HG03460 (cell line): ENCODE measurements around the gene MASP2.
"Not testable (repeated sequence)": the region's sequence is repeated elsewhere in the genome, so short reads cannot be mapped to it uniquely, and the experiment has no call there.

Source experiments
- ATAC-seq: cut with Tn5 transposase; IDR thresholded peaks from one replicate; pipeline ENCODE4 v1.9.1; 2021; ENCODE audit not compliant: unreplicated experiment

The MASP2 gene

GRCh38 chr1:11058595-11059154 is 11.6 kb upstream of the MASP2 start:
- no peak for ATAC-seq

DNA sequence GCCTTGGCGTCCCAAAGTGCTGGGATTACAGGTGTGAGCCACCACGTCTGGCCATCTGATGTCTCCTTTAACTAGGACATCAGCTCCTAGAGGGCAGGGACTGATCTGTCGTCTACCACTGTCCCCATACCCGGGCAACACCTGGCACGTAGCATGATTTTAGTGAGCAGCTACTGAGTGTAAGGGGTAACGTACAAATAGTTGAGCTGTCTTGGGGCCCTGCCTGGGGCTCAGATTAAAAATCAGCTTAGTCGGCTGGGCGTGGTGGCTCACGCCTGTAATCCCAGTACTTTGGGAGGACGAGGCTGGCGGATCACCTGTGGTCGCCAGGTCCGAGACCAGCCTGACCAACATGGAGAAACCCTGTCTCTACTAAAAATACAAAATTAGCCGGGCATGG is 11.0 kb upstream of the MASP2 start:
- ATAC-seq = no peak

DNA sequence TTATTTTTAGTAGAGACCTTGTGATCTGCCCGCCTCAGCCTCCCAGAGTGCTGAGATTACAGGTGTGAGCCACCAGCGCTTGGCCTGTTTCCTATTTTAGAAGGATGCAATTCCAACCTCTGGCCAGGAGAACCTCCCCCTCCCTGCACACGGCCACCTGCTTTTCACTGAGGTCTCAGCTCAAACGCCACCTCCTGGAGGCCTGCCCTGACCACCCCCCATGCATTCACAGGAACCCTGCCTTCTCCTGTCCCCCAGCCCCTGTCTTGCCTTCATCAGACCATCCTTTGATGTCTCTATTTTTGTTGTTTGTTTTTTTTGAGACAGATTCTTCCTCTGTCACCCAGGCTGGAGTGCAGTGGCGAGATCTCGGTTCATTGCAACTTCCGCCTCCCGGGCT is 10.4 kb upstream of the MASP2 start:
- ATAC-seq = no peak

GRCh38 chr1:11056504-11056903 is 9.5 kb upstream of the MASP2 start:
- no peak for ATAC-seq

GRCh38 chr1:11055676-11056075 is 8.6 kb upstream of the MASP2 start:
- no peak for ATAC-seq

DNA sequence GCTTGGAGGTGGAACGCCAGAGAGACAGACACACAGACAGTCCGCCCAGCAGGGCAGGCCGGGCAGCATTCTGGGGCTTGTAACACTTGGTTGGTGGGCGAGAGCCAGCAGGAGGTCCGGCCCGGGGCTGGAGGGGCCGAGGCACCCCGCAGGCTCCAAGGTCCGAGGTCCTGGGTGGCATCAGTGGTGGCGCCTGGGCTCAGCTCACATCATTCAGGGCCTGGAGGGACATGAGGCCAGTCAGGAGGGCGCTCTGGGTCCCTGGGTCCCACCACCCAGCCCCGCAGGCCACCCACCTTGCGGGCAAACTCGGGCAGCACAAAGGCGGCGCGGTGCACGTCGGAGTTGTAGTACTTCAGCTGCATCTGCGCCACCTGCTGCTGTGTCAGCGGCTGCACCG is 7.6 kb upstream of the MASP2 start:
- ATAC-seq = no peak

DNA sequence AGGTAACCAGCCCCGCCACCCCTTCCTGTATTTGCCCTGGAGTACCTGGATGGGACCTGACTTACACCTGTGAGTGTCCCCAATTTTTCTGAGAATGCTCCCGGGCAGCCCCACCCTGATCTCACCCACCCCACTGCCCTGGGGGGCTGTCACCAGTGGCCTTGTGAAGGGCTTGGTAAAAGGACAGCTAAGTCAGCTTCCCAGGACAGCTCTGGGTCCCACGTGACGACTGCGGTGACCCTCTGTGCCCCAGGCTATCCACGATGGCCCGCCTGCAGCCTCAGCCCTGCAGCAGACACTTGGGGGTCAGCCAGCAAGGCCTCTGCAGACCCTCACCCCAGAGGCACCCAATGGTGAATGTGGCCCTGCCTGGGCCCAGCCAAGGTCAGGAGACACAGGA is 7.1 kb upstream of the MASP2 start:
- ATAC-seq = no peak

DNA sequence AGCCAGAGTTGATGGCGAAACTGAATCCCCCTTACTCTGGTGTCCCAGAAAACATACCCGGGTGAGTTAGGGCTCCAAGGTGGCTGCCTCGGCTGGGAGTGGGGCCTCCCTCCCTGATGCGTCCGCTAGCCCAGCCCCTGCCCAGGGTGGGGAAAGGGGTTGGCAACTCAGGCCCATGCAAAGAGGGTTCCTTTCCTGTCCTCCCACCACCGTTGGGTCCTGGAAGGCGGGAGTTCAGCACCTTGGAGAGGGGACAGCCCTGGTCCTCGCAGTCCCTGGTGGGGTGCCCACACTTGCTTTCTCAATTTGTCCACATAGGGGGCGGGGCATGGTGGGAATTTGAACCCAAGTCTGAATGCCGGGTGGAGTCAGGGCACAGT is 6.7 kb upstream of the MASP2 start:
- ATAC-seq = no peak

DNA sequence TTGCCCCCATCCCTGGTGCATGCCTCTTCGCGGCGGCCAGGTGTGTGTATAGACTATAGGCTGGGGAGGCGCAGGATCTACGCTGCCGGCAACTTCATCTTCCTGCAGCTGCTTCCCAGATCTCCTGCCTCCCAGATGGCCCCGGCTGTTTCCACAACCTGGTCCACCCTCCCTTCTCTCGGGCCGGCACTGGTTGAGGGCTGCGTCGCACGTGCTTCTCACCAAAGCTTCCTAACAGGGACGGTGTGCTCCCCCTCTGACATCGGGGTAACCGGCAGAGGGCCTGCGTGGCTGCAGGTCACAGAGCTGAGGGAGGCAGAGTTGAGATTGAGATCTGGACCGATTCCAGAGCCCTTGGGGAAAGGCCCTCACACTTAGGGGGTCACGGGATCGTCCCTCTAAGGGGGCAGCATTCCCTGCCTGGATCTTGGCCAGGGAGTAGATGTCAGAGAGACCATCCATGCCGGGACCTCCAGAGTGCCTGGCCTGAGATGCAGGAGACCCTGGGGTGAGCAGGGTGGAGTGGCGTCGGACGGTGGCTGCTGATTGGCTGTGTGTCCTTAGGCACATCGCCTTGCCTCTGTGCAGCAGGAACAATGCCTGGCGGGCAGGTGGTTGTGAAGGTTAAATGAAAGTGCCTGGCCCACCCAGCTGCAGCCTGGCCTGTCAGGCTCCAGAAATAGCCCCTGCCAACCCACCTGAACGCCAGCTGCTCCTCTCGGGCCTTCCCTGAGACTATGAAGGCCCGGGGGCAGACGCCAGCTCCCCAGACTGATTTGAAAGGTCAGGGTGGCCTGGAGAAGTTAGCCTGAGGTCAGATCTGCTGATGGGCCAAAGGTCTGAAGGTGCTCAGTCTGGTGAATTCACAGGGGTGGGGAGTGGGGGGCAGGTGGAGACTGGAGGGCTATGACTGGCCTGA is 6.1 kb upstream of the MASP2 start:
- no peak for ATAC-seq

GRCh38 chr1:11051781-11052511 is 4.9 kb upstream of the MASP2 start:
- ATAC-seq = no peak

DNA sequence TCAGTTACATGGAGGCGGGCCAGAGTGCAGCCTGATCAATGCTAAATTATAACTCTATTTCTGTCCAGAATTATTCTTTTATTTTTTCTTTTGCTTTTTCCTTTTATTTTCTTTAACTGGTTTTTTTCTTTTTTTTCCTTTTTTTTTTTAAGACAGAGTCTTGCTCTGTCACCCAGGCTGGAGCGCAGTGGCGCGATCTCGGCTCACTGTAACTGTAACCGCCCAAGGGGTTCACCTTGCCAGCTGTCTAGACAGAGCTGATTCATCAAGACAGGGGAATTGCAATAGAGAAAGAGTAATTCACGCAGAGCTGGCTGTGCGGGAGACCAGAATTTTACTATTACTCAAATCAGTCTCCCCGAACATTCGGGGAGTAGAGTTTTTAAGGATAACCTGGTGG is 4.1 kb upstream of the MASP2 start:
- not testable (repeated sequence) for ATAC-seq

DNA sequence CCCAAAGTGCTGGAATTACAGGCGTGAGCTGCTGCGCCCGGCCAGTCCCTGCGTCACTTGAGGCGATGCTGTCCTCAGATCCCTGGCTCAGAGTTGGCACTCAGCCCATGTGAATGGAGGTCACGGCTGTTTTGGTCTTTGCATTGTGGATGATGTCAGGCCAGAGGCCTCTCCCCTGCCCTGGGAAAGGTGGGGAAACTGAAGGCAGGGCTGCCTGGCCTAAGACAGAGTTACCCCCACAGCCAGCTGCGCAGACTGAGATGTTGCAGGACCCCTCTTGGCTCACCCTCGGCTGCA is 821 bp downstream of the MASP2 start:
- ATAC-seq = no peak

DNA sequence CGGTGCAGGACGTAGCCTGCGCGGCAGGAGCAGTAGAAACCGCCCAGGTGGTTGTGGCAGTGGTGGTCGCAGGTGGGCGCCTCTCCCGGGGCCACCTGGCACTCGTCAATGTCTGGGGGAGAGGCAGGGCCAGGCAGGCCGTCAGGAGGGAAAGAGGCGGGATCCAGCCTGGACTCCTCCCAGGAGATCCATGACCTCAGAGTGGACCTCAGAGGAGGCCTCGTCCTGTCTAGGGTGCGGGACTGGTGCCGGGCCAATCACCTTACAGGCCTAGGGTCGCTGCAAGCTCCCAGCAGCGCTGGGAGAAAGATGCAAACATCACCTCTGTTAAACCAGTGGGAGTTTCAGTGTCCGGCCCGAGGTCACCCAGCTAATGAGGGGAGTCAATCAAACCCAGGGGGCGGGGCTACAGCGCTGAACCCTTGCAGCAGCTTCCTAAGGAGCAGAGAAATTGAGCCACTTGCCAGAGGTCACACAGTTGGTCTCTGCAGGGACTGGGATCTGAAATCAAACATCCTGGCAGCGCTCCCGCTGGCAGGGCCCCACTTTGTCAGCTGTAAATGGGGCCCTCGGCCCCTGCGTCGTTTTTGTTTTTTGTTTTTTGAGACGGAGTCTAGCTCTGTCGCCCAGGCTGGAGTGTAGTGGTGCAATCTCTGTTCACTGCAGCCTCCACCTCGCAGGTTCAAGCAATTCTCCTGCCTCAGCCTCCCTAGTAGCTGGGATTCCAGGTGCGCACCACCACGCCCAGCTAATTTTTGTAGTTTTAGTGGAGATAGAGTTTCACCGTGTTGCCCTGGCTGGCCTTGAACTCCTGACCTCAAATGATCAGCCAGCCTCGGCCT is 1.4 kb downstream of the MASP2 start:
- no peak for ATAC-seq

GRCh38 chr1:11044849-11045427 is 2.1 kb downstream of the MASP2 start:
- no peak for ATAC-seq

DNA sequence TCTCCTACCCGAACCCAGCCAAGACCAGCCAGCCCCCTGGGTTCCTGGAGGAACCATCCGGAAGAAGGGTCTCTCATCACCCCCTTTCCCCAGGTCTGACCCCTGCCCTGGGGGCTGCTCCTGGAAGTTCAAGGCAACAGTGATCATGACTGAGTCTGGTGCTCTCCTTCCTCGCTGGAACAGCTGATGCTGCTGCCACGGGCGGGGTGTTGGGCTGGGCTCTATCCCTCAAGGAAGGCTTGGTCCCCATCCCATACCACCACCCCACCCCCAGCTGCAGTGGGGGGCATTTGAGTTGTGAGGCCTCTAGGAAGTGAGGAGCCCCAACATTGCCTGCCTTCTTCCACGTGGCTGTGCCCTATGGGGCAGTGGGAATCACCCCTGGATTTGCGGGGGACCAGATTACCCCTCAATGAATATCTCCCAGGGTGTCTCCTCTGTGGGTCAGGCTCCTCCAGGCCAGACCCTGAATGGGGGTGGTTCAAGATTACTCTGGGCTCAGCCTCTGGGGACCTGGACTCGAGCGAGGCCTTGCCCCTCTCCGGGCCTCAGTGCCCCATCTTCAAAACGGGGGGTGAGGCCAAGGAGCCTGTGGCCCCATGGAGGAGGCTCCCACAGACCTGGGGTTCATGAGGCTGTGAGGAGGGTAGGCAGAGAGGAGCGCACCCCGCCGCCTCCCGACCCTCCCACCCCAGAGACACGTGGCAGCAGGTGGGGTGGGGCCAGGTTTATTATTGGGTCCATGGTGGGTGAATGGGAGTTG is 2.8 kb downstream of the MASP2 start:
- ATAC-seq = no peak

DNA sequence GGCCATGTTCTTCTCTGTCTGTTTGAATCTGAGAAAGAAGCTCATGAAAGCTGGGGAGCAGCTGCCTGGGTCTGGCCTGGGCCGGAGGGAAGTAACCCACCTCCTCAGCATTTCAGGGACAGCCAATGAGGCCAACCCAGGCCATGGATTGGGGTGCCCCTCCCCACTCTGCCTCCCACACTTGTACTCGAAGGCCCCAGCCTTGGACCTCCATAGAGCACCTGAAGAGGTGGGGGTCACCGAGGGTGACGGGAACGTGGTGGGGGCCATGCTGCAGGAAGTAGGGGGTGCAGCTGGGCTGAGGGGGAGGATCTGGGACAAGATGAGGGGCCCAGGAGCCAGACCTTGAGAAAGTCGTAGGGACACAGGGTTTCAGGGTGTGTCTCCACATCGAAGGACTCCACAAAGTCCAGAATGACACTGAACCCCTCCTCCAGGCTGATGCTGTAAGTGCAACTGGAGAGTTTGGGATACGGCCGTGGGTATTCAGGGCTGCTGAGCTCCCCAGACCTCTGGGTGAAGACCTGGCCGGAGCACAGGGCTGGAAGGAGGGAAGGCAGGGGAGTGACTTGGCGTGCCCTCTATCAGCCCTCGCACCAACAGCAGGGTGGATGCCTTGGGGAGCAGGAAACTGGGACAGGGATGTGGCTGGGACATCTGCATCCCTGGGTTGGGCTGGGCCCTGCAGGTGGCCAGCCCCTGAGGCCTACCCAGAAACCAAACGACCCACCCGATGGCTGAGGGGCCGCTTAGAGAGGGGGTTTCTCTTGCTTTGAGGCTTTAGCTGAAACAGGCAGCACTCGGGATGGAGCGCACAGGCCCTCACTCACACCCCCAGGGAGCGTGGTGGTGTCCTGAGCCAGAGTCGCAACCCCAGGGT is 3.8 kb downstream of the MASP2 start:
- ATAC-seq = no peak

DNA sequence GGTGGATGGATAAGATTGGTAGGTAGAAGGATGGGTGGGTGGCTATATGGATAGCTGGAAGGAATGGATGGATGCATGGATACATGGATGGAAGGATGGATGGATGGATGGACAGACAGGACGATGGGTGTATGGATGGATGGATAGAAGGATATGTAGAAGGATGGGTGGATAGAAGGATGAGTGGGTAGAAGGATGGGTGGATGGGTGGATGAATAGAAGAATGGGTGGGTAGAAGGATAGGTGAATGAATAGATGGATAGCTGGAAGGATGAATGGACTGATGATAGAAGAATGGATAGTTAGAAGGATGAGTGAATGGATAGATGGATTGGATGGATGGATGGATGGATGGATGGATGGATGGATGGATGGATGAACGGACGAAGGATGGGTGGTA is 5.0 kb downstream of the MASP2 start:
- no peak for ATAC-seq

DNA sequence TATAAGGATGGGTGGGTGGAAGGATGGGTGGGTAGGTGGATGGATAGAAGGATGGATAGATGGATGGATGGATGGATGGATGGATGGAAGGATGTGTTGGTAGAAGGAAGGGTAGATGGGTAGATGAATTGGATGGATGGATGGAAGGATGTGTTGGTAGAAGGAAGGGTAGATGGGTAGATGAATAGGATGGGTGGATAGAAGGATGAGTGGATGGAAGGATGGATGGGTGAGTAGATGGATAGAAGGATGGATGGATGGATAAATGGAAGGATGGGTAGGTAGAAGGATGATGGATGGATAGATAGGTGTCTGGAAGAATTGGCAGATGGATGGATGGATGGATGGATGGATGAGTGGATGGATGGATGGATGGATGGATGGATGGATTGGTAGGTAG is 6.0 kb downstream of the MASP2 start:
- no peak for ATAC-seq

GRCh38 chr1:11040105-11040429 is 7.0 kb downstream of the MASP2 start:
- not testable (repeated sequence) for ATAC-seq
